ENCODE results near the gene ZNF853. TPM values are rescaled to one million over a fixed set of nuclear protein-coding genes. Genes with fewer than 3 reads are reported as not detected.
A peak's percentile ranks its signal among the peaks of the same experiment; 100 is the strongest.

Gene ZNF853
- total and polyA plus RNA-seq, 2 donors (not counting 3 experiments of a cell fraction or from before 2014, with no cell fraction given), result 0.47 to 0.58 TPM

DNA sequence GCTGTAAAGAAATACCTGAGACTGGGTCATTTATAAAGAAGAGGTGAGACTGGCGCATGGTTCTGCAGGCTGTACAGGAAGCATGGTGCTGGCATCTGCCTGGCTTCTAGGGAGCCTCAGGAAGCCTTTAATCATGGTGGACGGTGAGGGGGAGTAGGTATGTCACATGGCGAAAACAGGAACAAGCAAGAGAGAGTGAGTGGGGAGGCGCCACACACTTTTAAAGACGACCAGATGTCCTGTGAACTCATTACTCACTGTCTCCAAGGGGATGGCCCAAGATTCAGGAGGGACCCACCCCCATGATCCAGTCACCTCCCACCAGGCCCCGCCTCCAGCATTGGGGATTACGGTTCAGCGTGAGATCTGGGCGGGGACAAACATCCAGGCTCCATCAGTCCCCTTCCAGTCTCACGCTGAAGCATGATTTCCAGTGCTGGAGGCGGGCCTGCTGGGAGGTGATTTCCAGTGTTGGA is 24.9 kb downstream of the ZNF853 start:
- Histone ChIP-seq H3K9ac (replicated peaks; ENCODE audit: extremely low read depth, insufficient read depth, low read length) (no peak overlapping the region), H3K4me3 (replicated peaks in 1 of 3; ENCODE audit: insufficient read depth in 1 of 3, low read depth in 1 of 3, low read length in 3 of 3) (no peak overlapping the region), H3K27me3 (ENCODE audit: control insufficient read depth in 2 of 2, insufficient read depth in 2 of 2, low read length in 2 of 2) (no peaks in the 10 kb centered on the region), H3K4me1 (ENCODE audit: control insufficient read depth, extremely low read depth, insufficient read depth, low read length) (peaks cover 6% of the 10 kb centered on the region), H2AFZ (ENCODE audit: low read depth, low read length) (no peak overlapping the region), H3K36me3 (ENCODE audit: control insufficient read depth in 2 of 2, extremely low read depth in 1 of 2, insufficient read depth in 2 of 2, low read length in 2 of 2) (peaks cover 10 to 40% of the 10 kb centered on the region in 2 experiments), H3K27ac (ENCODE audit: insufficient read depth, low read depth, low read length) (no peak overlapping the region), H3K9me1 (replicated peaks; ENCODE audit: control insufficient read depth, extremely low read depth, insufficient read depth, low read length) (no peaks in the 10 kb centered on the region), H3K9me3 (replicated peaks; ENCODE audit: control insufficient read depth, insufficient read depth, low read length) (no peaks in the 10 kb centered on the region), H4K20me1 (replicated peaks; ENCODE audit: control insufficient read depth, extremely low read depth, insufficient read depth, low read length) (no peaks in the 10 kb centered on the region), H3K4me2 (ENCODE audit: insufficient read depth, low read length) (no peak overlapping the region), H3K79me2 (ENCODE audit: control insufficient read depth, insufficient read depth, low read length) (peaks cover 17% of the 10 kb centered on the region)
- ChIA-PET POLR2A (no interaction called here), CTCF (no interaction called here)
- no peak for TF ChIP-seq GATA2 (IDR thresholded peaks at IDR 0.05; ENCODE audit: insufficient read depth, insufficient read length, low read depth, low read length)
- TF ChIP-seq EZH2 (IDR thresholded peaks at IDR 0.05; ENCODE audit: borderline replicate concordance, low read depth, low read length, severe bottlenecking), result no peak
- TF ChIP-seq, protein P1, sequence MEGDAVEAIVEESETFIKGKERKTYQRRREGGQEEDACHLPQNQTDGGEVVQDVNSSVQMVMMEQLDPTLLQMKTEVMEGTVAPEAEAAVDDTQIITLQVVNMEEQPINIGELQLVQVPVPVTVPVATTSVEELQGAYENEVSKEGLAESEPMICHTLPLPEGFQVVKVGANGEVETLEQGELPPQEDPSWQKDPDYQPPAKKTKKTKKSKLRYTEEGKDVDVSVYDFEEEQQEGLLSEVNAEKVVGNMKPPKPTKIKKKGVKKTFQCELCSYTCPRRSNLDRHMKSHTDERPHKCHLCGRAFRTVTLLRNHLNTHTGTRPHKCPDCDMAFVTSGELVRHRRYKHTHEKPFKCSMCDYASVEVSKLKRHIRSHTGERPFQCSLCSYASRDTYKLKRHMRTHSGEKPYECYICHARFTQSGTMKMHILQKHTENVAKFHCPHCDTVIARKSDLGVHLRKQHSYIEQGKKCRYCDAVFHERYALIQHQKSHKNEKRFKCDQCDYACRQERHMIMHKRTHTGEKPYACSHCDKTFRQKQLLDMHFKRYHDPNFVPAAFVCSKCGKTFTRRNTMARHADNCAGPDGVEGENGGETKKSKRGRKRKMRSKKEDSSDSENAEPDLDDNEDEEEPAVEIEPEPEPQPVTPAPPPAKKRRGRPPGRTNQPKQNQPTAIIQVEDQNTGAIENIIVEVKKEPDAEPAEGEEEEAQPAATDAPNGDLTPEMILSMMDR (IDR thresholded peaks at IDR 0.05; ENCODE audit: extremely low read depth in 1 of 2, insufficient read depth in 1 of 2, low read depth in 1 of 2, low read length in 2 of 2), result no peak
- intact Hi-C loops (cut with micrococcal nuclease), result no loop called here
- no TSS peak for BruUV-seq (replicated peaks)
- FAIRE-seq (no peak), DNase-seq (ENCODE audit: low read depth, low spot score) (peak; percentile 35)
- dilution Hi-C loops (cut with MboI; ENCODE audit: extremely low pct_ligation_motif_present, low sequenced_read_pairs), result no loop called here

DNA sequence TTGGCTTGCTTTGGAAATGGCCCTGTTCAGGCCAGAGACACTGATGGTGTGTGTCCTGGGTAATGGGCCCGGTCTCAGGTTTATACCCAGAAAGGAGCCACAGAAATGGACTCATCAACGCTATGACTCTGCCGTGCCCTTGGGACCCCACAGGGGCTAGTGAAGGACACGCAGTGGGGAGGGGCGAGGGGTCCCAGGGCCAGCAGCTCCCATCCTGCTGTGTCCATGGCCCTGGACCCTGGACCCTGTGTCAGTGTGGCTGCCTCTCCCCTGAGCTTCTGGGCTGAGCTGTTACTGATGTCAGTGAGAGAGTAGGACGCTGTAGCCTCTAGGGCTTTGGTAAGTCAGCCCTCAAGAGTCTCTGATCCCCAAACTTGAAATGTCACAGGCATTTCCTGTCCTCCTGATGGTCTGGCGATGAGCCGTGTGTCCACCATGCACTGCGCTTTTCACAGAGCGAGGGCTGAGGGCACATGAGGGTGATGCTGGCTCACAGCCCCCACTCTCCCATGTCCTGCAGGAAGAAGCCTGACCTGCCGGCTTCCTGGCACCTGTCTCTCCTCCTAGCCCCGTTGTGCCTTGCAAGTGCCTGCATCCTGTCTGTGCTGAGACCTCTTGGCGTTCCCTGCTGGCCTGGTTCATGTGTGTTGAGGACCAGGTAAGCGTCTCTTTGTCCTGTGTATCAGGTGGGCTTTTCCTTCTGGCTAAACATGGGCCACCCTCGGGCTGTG is 26.1 kb downstream of the ZNF853 start:
- peaks cover 5% of the 10 kb centered on the region for H3K4me1 ChIP-seq (ENCODE audit: control insufficient read depth, extremely low read depth, insufficient read depth, low read length)
- H3K9me1 ChIP-seq (replicated peaks; ENCODE audit: control insufficient read depth, extremely low read depth, insufficient read depth, low read length), result no peaks in the 10 kb centered on the region
- no peaks in the 10 kb centered on the region for H3K9me3 ChIP-seq (replicated peaks; ENCODE audit: control insufficient read depth, insufficient read depth, low read length)
- ChIA-PET POLR2A (no interaction called here), CTCF (no interaction called here)
- FAIRE-seq, result no peak
- H4K20me1 ChIP-seq (replicated peaks; ENCODE audit: control insufficient read depth, extremely low read depth, insufficient read depth, low read length), result no peaks in the 10 kb centered on the region
- intact Hi-C loops (cut with micrococcal nuclease) (no loop called here), dilution Hi-C loops (cut with MboI; ENCODE audit: extremely low pct_ligation_motif_present, low sequenced_read_pairs) (no loop called here)
- peaks cover 10 to 44% of the 10 kb centered on the region in 2 experiments for H3K36me3 ChIP-seq (ENCODE audit: control insufficient read depth in 2 of 2, extremely low read depth in 1 of 2, insufficient read depth in 2 of 2, low read length in 2 of 2)
- BruUV-seq (replicated peaks), result no TSS peak
- H2AFZ ChIP-seq (ENCODE audit: low read depth, low read length), result no peak overlapping the region
- H3K9ac ChIP-seq (replicated peaks; ENCODE audit: extremely low read depth, insufficient read depth, low read length), result no peak overlapping the region
- TF ChIP-seq FOS (IDR thresholded peaks at IDR 0.05; ENCODE audit: borderline replicate concordance, insufficient read depth, low read length) (no peak), POLR2A (IDR thresholded peaks at IDR 0.05; ENCODE audit: low read depth, low read length) (no peak), JUN (IDR thresholded peaks at IDR 0.05; ENCODE audit: borderline replicate concordance, insufficient read depth, insufficient read length, low read depth) (no peak), GATA2 (IDR thresholded peaks at IDR 0.05; ENCODE audit: insufficient read depth, insufficient read length, low read depth, low read length) (no peak), MYC (IDR thresholded peaks at IDR 0.05; ENCODE audit: low read depth, low read length) (no peak), EZH2 (IDR thresholded peaks at IDR 0.05; ENCODE audit: borderline replicate concordance, low read depth, low read length, severe bottlenecking) (no peak), POLR2AphosphoS5 (IDR thresholded peaks at IDR 0.05; ENCODE audit: insufficient read depth, low read depth, low read length) (no peak)
- TF ChIP-seq, protein P2, sequence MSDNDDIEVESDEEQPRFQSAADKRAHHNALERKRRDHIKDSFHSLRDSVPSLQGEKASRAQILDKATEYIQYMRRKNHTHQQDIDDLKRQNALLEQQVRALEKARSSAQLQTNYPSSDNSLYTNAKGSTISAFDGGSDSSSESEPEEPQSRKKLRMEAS (IDR thresholded peaks at IDR 0.05; ENCODE audit: insufficient read depth, insufficient read length), result no peak
- TF ChIP-seq, protein P1 (IDR thresholded peaks at IDR 0.05; ENCODE audit: extremely low read depth in 1 of 2, insufficient read depth in 1 of 2, low read depth in 1 of 2, low read length in 2 of 2), result no peak
- no peak overlapping the region for H3K4me3 ChIP-seq (replicated peaks in 1 of 3; ENCODE audit: insufficient read depth in 1 of 3, low read depth in 1 of 3, low read length in 3 of 3)
- no peak overlapping the region for H3K27ac ChIP-seq (ENCODE audit: insufficient read depth, low read depth, low read length)
- H3K79me2 ChIP-seq (ENCODE audit: control insufficient read depth, insufficient read depth, low read length), result peaks cover 17% of the 10 kb centered on the region
- no peak for DNase-seq (ENCODE audit: low read depth, low spot score)
- no peak overlapping the region for H3K4me2 ChIP-seq (ENCODE audit: insufficient read depth, low read length)
- no peaks in the 10 kb centered on the region for H3K27me3 ChIP-seq (ENCODE audit: control insufficient read depth in 2 of 2, insufficient read depth in 2 of 2, low read length in 2 of 2)
